Measurements from ENCODE around the gene RBSN.

The RBSN gene

GRCh38 chr3:15083252-15083651 lies 15.7 kb downstream of the RBSN start:
- Mint-ChIP-seq H3K27ac (no peak overlapping the region), H3K9me3 (ENCODE audit: low read depth) (no peaks in the 10 kb centered on the region), H3K36me3 (peaks cover 22% of the 10 kb centered on the region), H3K4me1 (ENCODE audit: low read depth) (no peaks in the 10 kb centered on the region), H3K4me3 (no peak overlapping the region), H3K27me3 (no peaks in the 10 kb centered on the region)

- Mint-ChIP-seq H3K27ac (peak overlapping the region; percentile 0), H3K4me3 (no peak overlapping the region), H3K4me1 (ENCODE audit: low read depth) (no peaks in the 10 kb centered on the region), H3K36me3 (peaks cover 22% of the 10 kb centered on the region), H3K27me3 (no peaks in the 10 kb centered on the region), H3K9me3 (ENCODE audit: low read depth) (no peaks in the 10 kb centered on the region)
These were observed 16.8 kb downstream of the RBSN start for GRCh38 chr3:15081960-15082664.

DNA sequence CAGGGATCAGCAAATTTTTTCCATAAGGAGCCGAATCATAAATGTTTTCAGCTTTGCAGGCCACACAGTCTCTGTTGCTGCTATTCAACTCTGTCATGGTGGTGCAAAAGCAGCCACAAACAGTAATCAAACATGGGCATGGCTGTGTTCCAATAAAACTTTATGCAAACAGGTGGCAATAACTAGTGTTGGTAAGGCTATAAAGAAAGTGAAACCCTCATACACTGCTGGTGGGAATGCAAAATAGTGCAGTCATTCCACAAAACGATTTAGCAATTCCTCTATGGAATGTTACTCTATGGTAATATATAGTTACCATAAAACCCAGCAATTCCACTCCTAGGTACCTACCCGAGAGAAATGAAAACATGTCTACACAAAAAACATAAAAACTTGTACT lies 19.9 kb downstream of the RBSN start:
- H3K4me1 Mint-ChIP-seq (ENCODE audit: low read depth): no peaks in the 10 kb centered on the region
- no peak overlapping the region for H3K27ac Mint-ChIP-seq
- H3K27me3 Mint-ChIP-seq: no peaks in the 10 kb centered on the region
- H3K9me3 Mint-ChIP-seq (ENCODE audit: low read depth): no peaks in the 10 kb centered on the region
- no peak overlapping the region for H3K4me3 Mint-ChIP-seq
- peaks cover 28% of the 10 kb centered on the region for H3K36me3 Mint-ChIP-seq

DNA sequence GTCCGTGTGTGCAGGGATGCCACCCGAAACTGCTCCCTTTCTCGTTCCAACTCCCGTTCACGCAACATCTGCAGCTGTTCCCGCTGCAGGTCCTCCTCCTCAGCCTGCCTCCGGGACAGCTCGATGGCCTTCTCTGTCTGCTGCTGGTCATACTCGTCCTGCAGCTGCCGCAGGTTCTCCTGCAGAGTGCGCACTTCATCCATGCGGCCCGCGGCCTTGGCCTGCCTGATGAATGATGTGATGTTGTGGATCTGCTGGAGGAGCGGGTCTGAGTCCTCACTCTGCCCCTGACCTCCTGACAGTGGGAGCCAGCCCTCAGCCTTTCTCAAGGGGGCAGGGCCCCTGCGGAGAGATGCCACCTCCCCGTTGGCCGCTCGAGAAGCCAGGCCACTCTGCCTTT lies 24.4 kb downstream of the RBSN start:
- no peak overlapping the region for H3K4me3 Mint-ChIP-seq
- H3K27ac Mint-ChIP-seq: no peak overlapping the region
- H3K9me3 Mint-ChIP-seq (ENCODE audit: low read depth): no peaks in the 10 kb centered on the region
- no peaks in the 10 kb centered on the region for H3K27me3 Mint-ChIP-seq
- H3K36me3 Mint-ChIP-seq: peaks cover 21% of the 10 kb centered on the region
- H3K4me1 Mint-ChIP-seq (ENCODE audit: low read depth): peaks cover 4% of the 10 kb centered on the region

DNA sequence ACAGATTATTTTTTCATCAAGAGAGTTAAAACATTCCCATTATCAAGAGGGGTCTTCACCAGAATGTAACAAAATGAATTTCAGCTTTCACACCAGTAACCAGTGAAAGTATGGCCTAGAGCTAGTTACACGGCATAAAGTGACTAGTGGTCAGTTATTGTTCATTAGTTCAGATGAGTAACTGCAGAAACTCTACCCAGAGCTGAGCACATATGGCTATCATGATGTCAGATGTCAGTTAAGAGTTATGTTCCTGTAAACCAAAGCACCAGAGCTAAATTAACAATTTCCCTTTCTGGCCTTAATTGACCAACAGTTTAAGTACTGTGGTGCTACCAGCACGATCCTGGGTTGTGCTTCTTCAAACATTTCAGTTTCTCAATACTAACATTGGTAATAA lies 27.2 kb downstream of the RBSN start:
- Mint-ChIP-seq H3K4me3 (no peak overlapping the region), H3K36me3 (peaks cover 17% of the 10 kb centered on the region), H3K27ac (no peak overlapping the region), H3K4me1 (ENCODE audit: low read depth) (peaks cover 4% of the 10 kb centered on the region), H3K9me3 (ENCODE audit: low read depth) (no peaks in the 10 kb centered on the region), H3K27me3 (no peaks in the 10 kb centered on the region)

GRCh38 chr3:15069441-15069840 lies 29.5 kb downstream of the RBSN start:
- Mint-ChIP-seq H3K27me3 (no peaks in the 10 kb centered on the region), H3K4me3 (no peak overlapping the region), H3K27ac (no peak overlapping the region), H3K4me1 (ENCODE audit: low read depth) (peaks cover 15% of the 10 kb centered on the region), H3K9me3 (ENCODE audit: low read depth) (no peaks in the 10 kb centered on the region), H3K36me3 (peaks cover 12% of the 10 kb centered on the region)

DNA sequence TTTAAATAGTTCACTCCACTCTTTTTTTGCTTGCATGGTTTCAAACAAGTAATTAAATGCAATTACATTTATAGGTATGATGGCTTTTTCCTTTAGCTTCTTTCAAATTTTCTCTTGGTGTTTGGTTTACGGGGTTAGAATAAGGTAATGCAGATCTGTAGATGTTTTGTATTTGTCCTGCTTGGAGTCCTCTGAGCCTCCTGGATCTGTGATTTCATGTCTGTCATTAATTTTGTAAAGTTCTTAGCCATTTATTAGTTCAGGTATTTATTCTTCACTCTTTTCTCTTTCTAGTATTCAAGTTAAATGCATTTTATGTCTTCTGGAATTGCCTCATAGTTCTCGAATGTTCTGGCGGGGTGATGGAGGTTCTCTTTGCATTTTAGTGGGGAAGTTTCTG lies 32.5 kb downstream of the RBSN start:
- Mint-ChIP-seq H3K27ac (peak overlapping the region; percentile 55), H3K4me1 (ENCODE audit: low read depth) (peaks cover 26% of the 10 kb centered on the region), H3K4me3 (peak overlapping the region; percentile 46), H3K9me3 (ENCODE audit: low read depth) (no peaks in the 10 kb centered on the region), H3K27me3 (no peaks in the 10 kb centered on the region), H3K36me3 (peaks cover 10% of the 10 kb centered on the region)

DNA sequence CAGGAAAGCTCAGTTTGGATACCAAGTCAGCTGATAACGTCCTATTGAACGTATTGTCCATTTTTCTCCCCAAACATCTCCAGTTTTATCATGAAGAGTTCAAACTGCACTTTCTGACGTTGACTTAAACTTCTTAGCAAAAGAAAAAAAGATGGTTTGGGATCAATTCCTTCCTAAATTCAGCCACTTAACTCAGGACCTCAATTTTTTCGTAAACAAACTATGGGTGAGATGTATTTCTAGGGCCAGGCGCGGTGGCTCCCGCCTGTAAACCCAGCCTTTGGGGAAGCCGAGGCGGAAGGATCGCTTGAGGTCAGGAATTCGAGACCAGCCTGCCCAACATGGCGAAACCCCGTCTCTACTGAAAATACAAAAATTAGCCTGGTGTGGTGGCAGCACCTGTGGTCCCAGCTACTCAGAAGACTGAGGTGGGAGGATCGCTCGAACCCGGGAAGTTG lies 33.4 kb downstream of the RBSN start:
- Mint-ChIP-seq H3K4me1 (ENCODE audit: low read depth) (peaks cover 28% of the 10 kb centered on the region), H3K4me3 (peak overlapping the region; percentile 96), H3K9me3 (ENCODE audit: low read depth) (no peaks in the 10 kb centered on the region), H3K36me3 (peaks cover 9% of the 10 kb centered on the region), H3K27me3 (no peaks in the 10 kb centered on the region), H3K27ac (peak overlapping the region; percentile 98)

- no peaks in the 10 kb centered on the region for H3K9me3 Mint-ChIP-seq (ENCODE audit: low read depth)
- H3K36me3 Mint-ChIP-seq: peaks cover 6% of the 10 kb centered on the region
- peaks cover 25% of the 10 kb centered on the region for H3K4me1 Mint-ChIP-seq (ENCODE audit: low read depth)
- H3K27ac Mint-ChIP-seq: peak within 1 kb of the TSS; percentile 98
- H3K27me3 Mint-ChIP-seq: no peaks in the 10 kb centered on the region
- peak within 1 kb of the TSS; percentile 96 for H3K4me3 Mint-ChIP-seq
These were observed 34.0 kb downstream of the RBSN start, which contains the start of gene MRPS25 for GRCh38 chr3:15064835-15065549. MRPS25 (minus strand) TSS chr3:15065315; CDS start chr3:15065194, 121 bp downstream.

DNA sequence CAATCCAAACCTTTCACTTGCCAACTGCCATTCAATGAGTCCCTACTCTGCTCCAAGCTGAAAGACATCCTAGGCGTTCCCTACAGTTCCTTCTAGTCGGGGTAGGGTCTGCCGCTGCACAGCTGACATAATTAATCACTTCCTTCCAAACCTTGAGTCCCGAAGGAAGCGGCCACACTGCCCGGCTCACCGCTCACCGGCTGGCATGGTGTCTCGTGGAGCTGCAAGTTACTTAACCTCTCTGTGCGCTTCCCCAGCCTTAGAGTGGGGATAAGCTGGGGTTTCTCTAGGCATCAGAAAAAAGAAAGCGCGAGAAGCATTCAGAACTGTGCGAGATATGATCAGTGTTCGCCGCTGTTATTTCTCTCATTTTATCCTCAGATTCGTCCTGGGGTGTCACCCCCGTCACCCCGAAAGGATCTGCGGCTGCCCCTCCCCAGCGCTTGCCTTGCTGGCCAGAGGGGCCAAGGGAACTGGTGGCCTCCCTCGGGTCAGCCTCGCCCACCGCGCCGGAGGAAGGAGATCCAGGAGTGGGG lies 34.6 kb downstream of the RBSN start:
- Mint-ChIP-seq H3K4me3 (peak overlapping the region; percentile 96), H3K36me3 (peaks cover 6% of the 10 kb centered on the region), H3K27me3 (no peaks in the 10 kb centered on the region), H3K27ac (peak overlapping the region; percentile 95), H3K4me1 (ENCODE audit: low read depth) (peaks cover 27% of the 10 kb centered on the region), H3K9me3 (ENCODE audit: low read depth) (no peaks in the 10 kb centered on the region)

DNA sequence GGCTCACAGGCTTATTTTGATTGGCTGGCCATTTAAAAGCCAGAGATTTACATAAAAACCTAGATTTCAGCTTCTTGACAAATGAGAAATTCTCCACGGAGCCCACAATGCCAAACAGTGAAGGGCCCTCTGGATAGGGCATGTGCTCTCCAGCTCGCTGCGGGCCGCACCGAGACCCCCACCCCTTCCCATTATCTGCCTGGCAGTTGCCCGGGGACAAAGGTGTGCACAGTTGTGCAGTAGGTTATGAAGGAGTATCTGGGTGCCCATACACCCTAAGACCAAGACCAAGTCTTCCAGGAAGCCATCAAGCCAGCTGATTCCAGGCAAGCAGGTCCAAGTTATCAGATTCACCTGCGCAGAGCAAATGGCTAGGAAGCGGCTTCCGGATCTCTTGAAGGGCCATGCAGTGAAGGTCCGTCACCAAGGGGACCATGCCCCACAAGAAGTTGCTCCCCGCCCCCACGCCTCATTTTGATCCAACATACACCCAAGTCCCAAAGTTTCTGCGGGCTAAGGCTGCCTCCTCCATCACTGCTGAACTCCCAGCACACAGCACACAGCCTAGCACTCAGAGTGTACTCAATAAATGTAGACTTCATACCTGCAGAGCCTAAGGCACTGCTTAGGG lies 35.2 kb downstream of the RBSN start:
- H3K9me3 Mint-ChIP-seq (ENCODE audit: low read depth): no peaks in the 10 kb centered on the region
- peaks cover 6% of the 10 kb centered on the region for H3K36me3 Mint-ChIP-seq
- peaks cover 27% of the 10 kb centered on the region for H3K4me1 Mint-ChIP-seq (ENCODE audit: low read depth)
- H3K27me3 Mint-ChIP-seq: no peaks in the 10 kb centered on the region
- peak overlapping the region; percentile 96 for H3K4me3 Mint-ChIP-seq
- H3K27ac Mint-ChIP-seq: peak overlapping the region; percentile 95

DNA sequence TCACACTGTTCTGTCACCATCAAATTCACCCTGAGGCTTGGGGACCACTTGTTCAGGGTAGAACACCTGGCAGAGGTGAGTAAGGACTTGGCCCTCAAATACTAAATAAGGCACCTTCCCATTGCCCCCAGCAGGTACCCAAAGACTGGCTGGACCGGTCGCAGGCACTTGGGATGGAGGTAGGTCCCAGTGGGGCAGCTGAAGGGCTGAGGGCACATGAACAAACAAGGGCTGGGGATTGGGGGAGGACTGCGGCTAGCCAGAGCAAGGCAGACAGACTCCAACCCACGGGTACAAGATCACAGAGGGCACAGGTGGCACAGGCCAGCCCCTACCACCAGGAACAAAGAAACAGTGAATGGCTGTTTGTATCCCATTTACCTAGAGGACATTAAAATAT lies 35.7 kb downstream of the RBSN start:
- peak overlapping the region; percentile 96 for H3K4me3 Mint-ChIP-seq
- peak overlapping the region; percentile 95 for H3K27ac Mint-ChIP-seq
- peaks cover 6% of the 10 kb centered on the region for H3K36me3 Mint-ChIP-seq
- no peaks in the 10 kb centered on the region for H3K27me3 Mint-ChIP-seq
- no peaks in the 10 kb centered on the region for H3K9me3 Mint-ChIP-seq (ENCODE audit: low read depth)
- peaks cover 28% of the 10 kb centered on the region for H3K4me1 Mint-ChIP-seq (ENCODE audit: low read depth)

DNA sequence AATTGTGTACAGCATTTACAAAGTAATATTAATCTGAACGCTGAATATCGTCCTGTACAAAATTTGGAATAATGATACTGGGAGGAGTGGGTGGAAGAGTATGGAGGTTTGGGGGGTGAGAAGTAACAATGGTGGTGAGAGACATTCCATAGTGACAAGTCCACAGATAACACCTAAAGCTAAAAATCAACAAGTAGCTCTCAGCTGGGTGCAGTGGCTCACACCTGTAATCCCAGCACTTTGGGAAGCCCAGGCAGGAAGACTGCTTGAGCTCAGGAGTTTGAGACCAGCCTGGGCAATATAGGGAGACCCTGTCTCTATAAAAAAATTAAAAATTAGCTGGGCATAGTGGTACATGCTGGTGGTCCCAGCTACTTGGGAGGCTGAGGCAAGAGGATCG lies 38.9 kb downstream of the RBSN start:
- peaks cover 7% of the 10 kb centered on the region for H3K36me3 Mint-ChIP-seq
- H3K4me3 Mint-ChIP-seq: no peak overlapping the region
- H3K27ac Mint-ChIP-seq: no peak overlapping the region
- no peaks in the 10 kb centered on the region for H3K27me3 Mint-ChIP-seq
- H3K9me3 Mint-ChIP-seq (ENCODE audit: low read depth): no peaks in the 10 kb centered on the region
- H3K4me1 Mint-ChIP-seq (ENCODE audit: low read depth): peaks cover 36% of the 10 kb centered on the region

- H3K9me3 Mint-ChIP-seq (ENCODE audit: low read depth): no peaks in the 10 kb centered on the region
These were observed 42.1 kb downstream of the RBSN start for GRCh38 chr3:15056676-15057404.

More at GRCh38 chr3:15056676-15057404, 42.1 kb downstream of the RBSN start:
- H3K27me3 Mint-ChIP-seq: no peaks in the 10 kb centered on the region
- H3K36me3 Mint-ChIP-seq: peaks cover 7% of the 10 kb centered on the region
- H3K27ac Mint-ChIP-seq: no peak overlapping the region
- H3K4me1 Mint-ChIP-seq (ENCODE audit: low read depth): peaks cover 41% of the 10 kb centered on the region
- no peak overlapping the region for H3K4me3 Mint-ChIP-seq
